Common myeloid progenitor, CD34-positive (primary cell): ENCODE measurements around the gene JADE2.

Experiments
- CTCF ChIA-PET: fragments of 350-600 bp; sonication (Branson Sonifier 250); formaldehyde crosslinking; loops from one replicate; lab custom pipeline; 2021; ENCODE audit warnings: antibody characterized with exemption; lab: Charles Lee
- POLR2A ChIA-PET: fragments of 350-600 bp; sonication (Branson Sonifier 250); formaldehyde crosslinking; loops from one replicate; lab custom pipeline; 2021; ENCODE audit warnings: antibody characterized with exemption; lab: Charles Lee
- DNase-seq, 3 donors: peaks; one replicate each; pipeline versions ENCODE4 v3.0.0 to v3.0.0-alpha.2; 2013
- H3K27ac ChIP-seq, 2 experiments: 1 replicate in 1 of 2; 2 replicates in 1 of 2; pipeline ENCODE4 v1.7.0; 2013; ENCODE audit warnings: inconsistent platforms in 2 of 2, low read length in 2 of 2, mild to moderate bottlenecking in 2 of 2, low read depth in 1 of 2, moderate library complexity in 1 of 2; ENCODE audit not compliant: severe bottlenecking in 2 of 2, insufficient read depth in 1 of 2, poor library complexity in 1 of 2
- H3K27me3 ChIP-seq, 5 experiments: replicated peaks in 2 of 5; 1 replicate in 3 of 5; 2 replicates in 2 of 5; pipeline versions ENCODE4 v1.6.1 to v1.7.0; 2013; ENCODE audit warnings: low read length in 4 of 5, mild to moderate bottlenecking in 2 of 5, moderate library complexity in 2 of 5, inconsistent platforms in 1 of 5; ENCODE audit not compliant: insufficient read depth in 5 of 5, control insufficient read depth in 4 of 5
- H3K36me3 ChIP-seq, 4 experiments: 1 replicate in 2 of 4; 2 replicates in 2 of 4; pipeline versions ENCODE4 v1.6.1 to v1.7.0; 2013; ENCODE audit warnings: low read length in 3 of 4, control low read depth in 1 of 4, mild to moderate bottlenecking in 1 of 4; ENCODE audit not compliant: control insufficient read depth in 4 of 4, insufficient read depth in 4 of 4
- H3K4me1 ChIP-seq, 4 experiments: 1 replicate in 3 of 4; 2 replicates in 1 of 4; pipeline versions ENCODE4 v1.6.1 to v1.7.1; 2013; ENCODE audit warnings: low read length in 3 of 4, mild to moderate bottlenecking in 3 of 4, control low read depth in 1 of 4, inconsistent platforms in 1 of 4, moderate library complexity in 1 of 4; ENCODE audit not compliant: control insufficient read depth in 4 of 4, insufficient read depth in 4 of 4; ENCODE audit errors: control extremely low read depth in 1 of 4
- H3K4me3 ChIP-seq, 7 experiments: 1 replicate in 4 of 7; 2 replicates in 3 of 7; pipeline versions ENCODE4 v1.5.1 to v1.7.0; 2013; ENCODE audit warnings: mild to moderate bottlenecking in 7 of 7, low read length in 6 of 7, moderate library complexity in 6 of 7, inconsistent platforms in 2 of 7, low read depth in 2 of 7, control low read depth in 1 of 7; ENCODE audit not compliant: insufficient read depth in 4 of 7, control insufficient read depth in 1 of 7; ENCODE audit errors: extremely low read depth in 1 of 7
- H3K9me3 ChIP-seq, 5 experiments: 1 replicate in 4 of 5; 2 replicates in 1 of 5; pipeline versions ENCODE4 v1.6.1 to v1.7.1; 2013; ENCODE audit warnings: low read length in 4 of 5, mild to moderate bottlenecking in 2 of 5, inconsistent platforms in 1 of 5, low read depth in 1 of 5, moderate library complexity in 1 of 5; ENCODE audit not compliant: control insufficient read depth in 4 of 5, insufficient read depth in 2 of 5; ENCODE audit errors: control extremely low read depth in 1 of 5
- WGBS: methylation state at CpG from one replicate; pipeline ENCODE4 v1.1.5; 2013; ENCODE audit not compliant: insufficient coverage; 5-methylcytosine and 5-hydroxymethylcytosine counted together

Gene JADE2

GRCh38 chr5:134545070-134545868 is 19.8 kb downstream of the JADE2 start:
- peaks cover 4 to 58% (median 40%) of the 10 kb centered on the region in 4 experiments for H3K36me3 ChIP-seq
- peak; percentile 51 to 88 (median 85) for DNase-seq
- no peaks in the 10 kb centered on the region for H3K27me3 ChIP-seq
- no peaks in the 10 kb centered on the region for H3K9me3 ChIP-seq
- ChIA-PET CTCF (interaction anchor here (1.1 to 8.3 kb wide), 10 partner anchors 9 to 150 kb away, joined by 3 to 82 read pairs (median 5); partner anchors contain the start of gene CDKN2AIPNL), POLR2A (interaction anchor here (2.7 kb wide), 1 partner anchor 10 kb away, joined by 17 read pairs; no protein-coding TSS in a partner anchor)
- peaks cover 17 to 56% (median 41%) of the 10 kb centered on the region in 4 experiments for H3K4me1 ChIP-seq
- peak overlapping the region in 5 of 7 experiments; percentile 11 to 58 (median 50) for H3K4me3 ChIP-seq
- 7% methylated on average over 7 of the region's 10 CpGs for WGBS
- peak overlapping the region; percentile 61 to 82 for H3K27ac ChIP-seq

- CTCF ChIA-PET: interaction anchor here (1.0 to 8.3 kb wide), 7 partner anchors 8 to 138 kb away, joined by 3 to 82 read pairs (median 6); no protein-coding TSS in a partner anchor
- POLR2A ChIA-PET: interaction anchor here (1.5 kb wide), 1 partner anchor 19 kb away, joined by 5 read pairs; no protein-coding TSS in a partner anchor
- Histone ChIP-seq H3K4me1 (peaks cover 17 to 62% (median 39%) of the 10 kb centered on the region in 4 experiments), H3K27me3 (no peaks in the 10 kb centered on the region), H3K4me3 (no peak overlapping the region), H3K9me3 (no peaks in the 10 kb centered on the region), H3K27ac (no peak overlapping the region), H3K36me3 (peaks cover 3 to 52% (median 32%) of the 10 kb centered on the region in 4 experiments)
- no peak for DNase-seq
- WGBS: 83% methylated on average over 2 of the region's 2 CpGs
Observed at GRCh38 chr5:134547066-134547465, 21.6 kb downstream of the JADE2 start.

DNA sequence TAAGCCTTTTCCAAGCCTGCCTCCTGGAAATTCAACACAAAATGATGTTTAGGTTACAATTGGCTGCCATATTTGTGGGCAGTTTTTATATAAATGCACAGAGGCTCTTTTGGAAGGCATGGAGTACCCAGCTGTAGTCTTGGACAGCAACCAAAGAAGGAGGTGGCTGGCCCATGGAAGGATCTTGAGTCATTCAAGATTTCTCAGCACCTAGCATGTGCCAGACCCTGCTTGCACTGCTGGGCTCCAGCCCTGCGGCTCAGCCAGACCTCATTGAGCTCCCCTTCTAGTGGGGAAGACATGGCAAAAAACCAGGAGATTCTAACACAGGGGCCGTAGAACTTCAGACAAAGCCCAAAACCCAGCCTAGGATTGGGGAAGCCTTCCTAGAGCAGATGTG is 22.1 kb downstream of the JADE2 start:
- peaks cover 7 to 55% (median 37%) of the 10 kb centered on the region in 4 experiments for H3K36me3 ChIP-seq
- 60% methylated on average over 1 of the region's 2 CpGs for WGBS
- POLR2A ChIA-PET: interaction anchor here (1.5 kb wide), 1 partner anchor 18 kb away, joined by 5 read pairs; no protein-coding TSS in a partner anchor

GRCh38 chr5:134547999-134548658 is 22.7 kb downstream of the JADE2 start:
- Histone ChIP-seq H3K4me3 (no peak overlapping the region), H3K27me3 (no peaks in the 10 kb centered on the region), H3K9me3 (no peaks in the 10 kb centered on the region), H3K36me3 (peaks cover 7 to 57% (median 42%) of the 10 kb centered on the region in 4 experiments), H3K27ac (no peak overlapping the region), H3K4me1 (peaks cover 17 to 56% (median 36%) of the 10 kb centered on the region in 4 experiments)
- ChIA-PET CTCF (interaction anchor here (0.9 to 8.3 kb wide), 3 partner anchors 7 to 137 kb away, joined by 4 to 82 read pairs (median 7); partner anchors contain the start of gene CDKN2AIPNL), POLR2A (no interaction called here)
- WGBS: 95% methylated on average over 11 of the region's 13 CpGs
- DNase-seq: no peak

More for the DNA sequence above, 22.1 kb downstream of the JADE2 start:
- Histone ChIP-seq H3K27ac (no peak overlapping the region), H3K4me1 (peaks cover 17 to 61% (median 39%) of the 10 kb centered on the region in 4 experiments), H3K4me3 (no peak overlapping the region), H3K9me3 (no peaks in the 10 kb centered on the region), H3K27me3 (no peaks in the 10 kb centered on the region)
- CTCF ChIA-PET: interaction anchor here (1.1 to 8.3 kb wide), 4 partner anchors 8 to 138 kb away, joined by 5 to 82 read pairs (median 6); no protein-coding TSS in a partner anchor
- no peak for DNase-seq

DNA sequence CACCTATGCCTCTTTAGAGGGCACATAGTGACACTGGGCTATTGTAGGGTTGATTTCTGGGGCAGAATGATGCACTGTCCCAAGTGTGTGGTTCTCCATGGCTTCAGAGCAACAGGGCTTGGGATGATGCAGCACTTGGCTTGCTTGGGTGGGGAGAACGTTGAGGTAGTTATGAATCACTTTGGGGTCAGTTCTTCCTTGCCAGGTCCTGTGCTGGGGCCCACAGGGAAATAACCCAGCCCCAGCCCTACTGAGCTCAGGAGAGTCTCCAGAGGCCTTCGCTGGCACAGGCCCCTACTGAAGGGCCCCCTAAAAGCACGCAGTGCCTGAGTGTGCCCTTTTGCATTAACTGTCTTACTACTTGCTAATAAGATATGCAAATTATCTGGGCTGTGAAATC is 24.2 kb downstream of the JADE2 start:
- peaks cover 8 to 68% (median 52%) of the 10 kb centered on the region in 4 experiments for H3K36me3 ChIP-seq
- CTCF ChIA-PET: no interaction called here
- WGBS: 43% methylated on average over 1 of the region's 3 CpGs
- POLR2A ChIA-PET: no interaction called here
- H3K9me3 ChIP-seq: no peaks in the 10 kb centered on the region
- H3K4me1 ChIP-seq: peaks cover 14 to 52% (median 26%) of the 10 kb centered on the region in 4 experiments
- H3K27ac ChIP-seq: no peak overlapping the region
- H3K27me3 ChIP-seq: no peaks in the 10 kb centered on the region
- DNase-seq: peak in 1 of 3 donors; percentile 24
- no peak overlapping the region for H3K4me3 ChIP-seq

- CTCF ChIA-PET: interaction anchor here (1.0 kb wide), 1 partner anchor 9 kb away, joined by 3 read pairs; no protein-coding TSS in a partner anchor
- Histone ChIP-seq H3K27ac (no peak overlapping the region), H3K36me3 (peaks cover 8 to 74% (median 52%) of the 10 kb centered on the region in 4 experiments), H3K4me1 (peaks cover 10 to 52% (median 26%) of the 10 kb centered on the region in 4 experiments), H3K4me3 (no peak overlapping the region), H3K27me3 (no peaks in the 10 kb centered on the region), H3K9me3 (no peaks in the 10 kb centered on the region)
- POLR2A ChIA-PET: no interaction called here
- 94% methylated on average over 9 of the region's 13 CpGs for WGBS
- DNase-seq: no peak
Observed at GRCh38 chr5:134550271-134551214, 25.1 kb downstream of the JADE2 start.
